Endothelial cell (in vitro differentiated cells): Measurements from ENCODE around the gene CDK13. TPM values are rescaled to one million over a fixed set of nuclear protein-coding genes. Genes with fewer than 3 reads are reported as not detected.

ENCODE experiments used
- DNase-seq: peaks from one replicate; pipeline ENCODE4 v3.0.0; 2021; ENCODE audit warnings: low spot score
- H3K27ac Mint-ChIP-seq: one replicate; pipeline ENCODE4 v1.8.0; 2021; ENCODE audit warnings: mixed read lengths, inconsistent platforms; ENCODE audit not compliant: unreplicated experiment
- H3K27me3 Mint-ChIP-seq: one replicate; pipeline ENCODE4 v1.8.0; 2021; ENCODE audit warnings: mild to moderate bottlenecking, moderate library complexity, mixed read lengths, inconsistent platforms; ENCODE audit not compliant: unreplicated experiment
- H3K36me3 Mint-ChIP-seq: one replicate; pipeline ENCODE4 v1.8.0; 2021; ENCODE audit warnings: mild to moderate bottlenecking, low read depth, mixed read lengths, inconsistent platforms; ENCODE audit not compliant: unreplicated experiment
- H3K4me1 Mint-ChIP-seq: one replicate; pipeline ENCODE4 v1.8.0; 2021; ENCODE audit warnings: mild to moderate bottlenecking, mixed read lengths, inconsistent platforms; ENCODE audit not compliant: unreplicated experiment
- H3K4me3 Mint-ChIP-seq: one replicate; pipeline ENCODE4 v1.8.0; 2021; ENCODE audit warnings: mild to moderate bottlenecking, mixed read lengths, inconsistent platforms; ENCODE audit not compliant: unreplicated experiment
- H3K9me3 Mint-ChIP-seq: one replicate; pipeline ENCODE4 v1.8.0; 2021; ENCODE audit warnings: mixed read lengths, inconsistent platforms; ENCODE audit not compliant: unreplicated experiment
- total RNA-seq: library from RNA; stranded (reverse); fragmentation: NEBNext Ultra II Directional; extraction: Animal tissue kit (Norgen Biotek cat#: 25700); gene quantifications from one replicate; pipeline ENCODE4 v1.2.1, GENCODE V29; 2021; ENCODE audit not compliant: unreplicated experiment
- TF ChIP-seq, protein P1 (sequence below): fragments of 200-600 bp; sonication (generic); IDR thresholded peaks from one replicate; pipeline ENCODE4 v1.5.0; 2021; ENCODE audit warnings: antibody characterized with exemption; ENCODE audit not compliant: unreplicated experiment

The CDK13 gene
- total RNA-seq, 1 donor from 2014 or later: 52.9 TPM

DNA sequence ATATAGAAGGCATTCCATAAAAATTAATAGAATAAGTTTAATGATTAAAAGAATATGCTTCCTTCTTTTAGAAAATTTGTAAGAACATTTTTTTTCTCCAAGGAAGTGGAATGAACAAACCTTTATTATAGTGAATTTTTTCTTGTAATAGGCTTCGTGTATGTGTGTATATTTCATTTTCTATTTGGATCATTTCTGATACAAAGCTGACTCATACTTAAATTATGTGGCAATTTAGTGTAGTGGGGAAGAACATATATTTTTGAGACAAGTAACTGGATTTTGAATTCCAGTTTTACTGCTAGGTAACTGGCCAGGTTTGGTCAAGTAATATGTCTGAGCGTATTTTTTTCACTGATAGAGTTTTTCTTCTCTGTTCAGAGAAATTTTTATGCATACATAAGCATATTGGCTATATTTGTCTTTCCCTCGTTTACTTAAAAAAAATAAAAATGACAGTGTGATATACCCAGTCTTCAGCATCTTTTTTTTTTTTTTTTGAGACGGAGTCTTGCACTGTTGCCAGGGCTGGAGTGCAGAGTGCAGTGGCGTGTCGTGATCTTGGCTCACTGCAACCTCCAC is 50.8 kb downstream of the CDK13 start:
- peaks cover 7% of the 10 kb centered on the region for H3K36me3 Mint-ChIP-seq
- TF ChIP-seq, protein P1, sequence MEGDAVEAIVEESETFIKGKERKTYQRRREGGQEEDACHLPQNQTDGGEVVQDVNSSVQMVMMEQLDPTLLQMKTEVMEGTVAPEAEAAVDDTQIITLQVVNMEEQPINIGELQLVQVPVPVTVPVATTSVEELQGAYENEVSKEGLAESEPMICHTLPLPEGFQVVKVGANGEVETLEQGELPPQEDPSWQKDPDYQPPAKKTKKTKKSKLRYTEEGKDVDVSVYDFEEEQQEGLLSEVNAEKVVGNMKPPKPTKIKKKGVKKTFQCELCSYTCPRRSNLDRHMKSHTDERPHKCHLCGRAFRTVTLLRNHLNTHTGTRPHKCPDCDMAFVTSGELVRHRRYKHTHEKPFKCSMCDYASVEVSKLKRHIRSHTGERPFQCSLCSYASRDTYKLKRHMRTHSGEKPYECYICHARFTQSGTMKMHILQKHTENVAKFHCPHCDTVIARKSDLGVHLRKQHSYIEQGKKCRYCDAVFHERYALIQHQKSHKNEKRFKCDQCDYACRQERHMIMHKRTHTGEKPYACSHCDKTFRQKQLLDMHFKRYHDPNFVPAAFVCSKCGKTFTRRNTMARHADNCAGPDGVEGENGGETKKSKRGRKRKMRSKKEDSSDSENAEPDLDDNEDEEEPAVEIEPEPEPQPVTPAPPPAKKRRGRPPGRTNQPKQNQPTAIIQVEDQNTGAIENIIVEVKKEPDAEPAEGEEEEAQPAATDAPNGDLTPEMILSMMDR: no peak
- no peak for DNase-seq
- no peaks in the 10 kb centered on the region for H3K4me1 Mint-ChIP-seq
- no peaks in the 10 kb centered on the region for H3K27me3 Mint-ChIP-seq
- no peak overlapping the region for H3K4me3 Mint-ChIP-seq
- no peak overlapping the region for H3K27ac Mint-ChIP-seq
- H3K9me3 Mint-ChIP-seq: no peaks in the 10 kb centered on the region

DNA sequence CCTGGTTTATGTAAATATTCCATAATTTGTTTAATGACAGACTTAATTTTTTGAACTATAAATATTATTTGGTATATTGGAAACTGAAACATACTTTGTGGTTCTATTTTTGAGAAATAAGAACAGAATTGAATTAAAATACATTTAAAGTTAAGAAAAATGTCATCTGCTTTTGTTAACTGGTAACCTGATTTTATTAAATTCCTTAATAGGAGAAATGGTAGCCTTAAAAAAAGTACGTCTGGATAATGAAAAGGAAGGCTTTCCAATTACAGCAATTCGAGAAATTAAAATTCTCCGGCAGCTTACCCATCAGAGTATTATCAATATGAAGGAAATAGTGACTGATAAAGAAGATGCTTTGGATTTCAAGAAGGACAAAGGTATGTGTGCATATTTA is 51.6 kb downstream of the CDK13 start:
- H3K4me1 Mint-ChIP-seq: no peaks in the 10 kb centered on the region
- H3K36me3 Mint-ChIP-seq: peaks cover 11% of the 10 kb centered on the region
- TF ChIP-seq, protein P1: no peak
- H3K27me3 Mint-ChIP-seq: no peaks in the 10 kb centered on the region
- H3K4me3 Mint-ChIP-seq: no peak overlapping the region
- H3K27ac Mint-ChIP-seq: no peak overlapping the region
- H3K9me3 Mint-ChIP-seq: no peaks in the 10 kb centered on the region
- DNase-seq: no peak

DNA sequence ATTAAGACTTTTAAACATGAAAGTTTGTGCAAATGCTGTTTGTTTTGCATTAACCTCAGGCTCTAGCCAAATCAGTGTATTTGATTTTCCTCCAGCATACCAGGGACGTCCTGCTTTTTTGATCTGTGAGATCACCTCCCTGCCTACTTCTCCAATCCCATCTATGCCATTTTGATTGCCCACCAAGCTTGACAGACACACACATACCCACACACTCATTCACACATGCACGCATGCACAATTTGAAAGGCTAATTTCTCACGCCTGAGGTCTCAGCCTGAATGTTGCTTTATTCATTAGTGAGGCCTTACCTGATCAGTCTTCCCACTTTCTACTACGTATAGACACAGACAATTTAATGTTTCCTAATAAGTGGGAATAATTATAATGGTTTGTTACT is 53.5 kb downstream of the CDK13 start:
- no peak for DNase-seq
- Mint-ChIP-seq H3K4me3 (no peak overlapping the region), H3K4me1 (no peaks in the 10 kb centered on the region), H3K36me3 (peaks cover 15% of the 10 kb centered on the region), H3K27me3 (no peaks in the 10 kb centered on the region), H3K9me3 (no peaks in the 10 kb centered on the region), H3K27ac (no peak overlapping the region)
- TF ChIP-seq, protein P1: no peak

DNA sequence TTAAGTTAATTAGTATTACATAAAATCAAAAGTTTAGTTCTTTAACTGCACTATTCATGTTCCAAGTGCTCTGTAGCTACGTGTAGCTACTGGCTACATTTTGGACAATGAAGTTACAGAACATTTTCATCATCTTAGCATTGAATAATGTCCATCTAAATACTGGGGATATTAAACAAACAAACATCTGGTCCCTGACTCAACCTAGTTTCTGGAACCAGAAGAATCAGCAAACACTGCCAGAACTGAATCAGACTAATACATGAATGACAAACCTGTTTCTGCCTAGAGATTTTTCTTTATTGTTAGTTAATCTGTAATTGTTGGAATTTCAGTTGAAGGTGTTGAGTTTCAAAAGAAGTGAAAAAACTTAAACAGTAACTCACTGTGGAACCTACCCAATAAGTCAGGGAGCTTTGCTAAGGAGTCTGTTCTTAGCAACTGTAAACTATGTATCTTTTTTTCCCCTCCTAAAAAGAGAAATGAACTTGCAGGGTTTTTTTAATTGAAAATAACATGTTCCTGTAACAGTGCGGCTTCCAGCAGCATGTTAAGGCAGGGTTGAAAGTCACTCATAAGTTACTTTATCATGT is 58.3 kb downstream of the CDK13 start:
- no peak overlapping the region for H3K4me3 Mint-ChIP-seq
- H3K36me3 Mint-ChIP-seq: peaks cover 14% of the 10 kb centered on the region
- DNase-seq: no peak
- TF ChIP-seq, protein P1: no peak
- H3K27me3 Mint-ChIP-seq: no peaks in the 10 kb centered on the region
- no peaks in the 10 kb centered on the region for H3K4me1 Mint-ChIP-seq
- H3K27ac Mint-ChIP-seq: no peak overlapping the region
- H3K9me3 Mint-ChIP-seq: no peaks in the 10 kb centered on the region

DNA sequence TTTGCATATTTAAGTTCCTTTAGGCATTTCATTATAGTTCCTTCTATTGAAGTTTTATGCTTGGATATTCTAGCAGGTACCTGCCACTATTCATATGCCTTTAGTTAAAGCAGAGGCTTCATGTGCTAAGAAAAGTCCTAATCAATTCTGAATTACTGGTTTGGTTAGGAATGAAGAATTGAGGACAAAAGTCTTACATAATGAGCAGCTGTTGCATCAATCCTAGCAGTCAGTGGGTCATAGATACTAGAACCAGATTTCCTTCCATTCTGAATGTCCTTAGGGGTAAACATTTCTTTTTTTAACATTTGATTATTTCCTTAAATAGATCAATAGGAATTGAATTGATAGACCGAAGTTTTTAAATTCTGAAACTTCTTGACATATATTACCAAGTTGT is 59.2 kb downstream of the CDK13 start:
- H3K27me3 Mint-ChIP-seq: no peaks in the 10 kb centered on the region
- peaks cover 11% of the 10 kb centered on the region for H3K36me3 Mint-ChIP-seq
- TF ChIP-seq, protein P1: no peak
- DNase-seq: no peak
- H3K27ac Mint-ChIP-seq: no peak overlapping the region
- H3K9me3 Mint-ChIP-seq: no peaks in the 10 kb centered on the region
- no peak overlapping the region for H3K4me3 Mint-ChIP-seq
- H3K4me1 Mint-ChIP-seq: no peaks in the 10 kb centered on the region
